H9 (cell line): ENCODE data around the gene CLDN34. TPM values are rescaled to one million over a fixed set of nuclear protein-coding genes. Genes with fewer than 3 reads are reported as not detected.

Source experiments
- DNase-seq: peaks from one replicate; pipeline ENCODE4 v3.0.0-alpha.2; 2017
- H2AFZ ChIP-seq: one replicate; pipeline ENCODE4 v1.6.1; 2013; ENCODE audit warnings: mild to moderate bottlenecking, low read length, control low read depth, moderate library complexity
- H2AK5ac ChIP-seq: 2 replicates; pipeline ENCODE4 v1.6.1; 2013; ENCODE audit warnings: low read length, control low read depth, mixed read lengths; ENCODE audit not compliant: insufficient read length
- H2BK120ac ChIP-seq: one replicate; pipeline ENCODE4 v1.6.1; 2013; ENCODE audit warnings: low read depth, mild to moderate bottlenecking, low read length, control low read depth, inconsistent platforms; ENCODE audit not compliant: poor library complexity, severe bottlenecking
- H2BK12ac ChIP-seq: 2 replicates; pipeline ENCODE4 v1.6.1; 2013; ENCODE audit warnings: low read length, control low read depth, mixed read lengths, low read depth; ENCODE audit not compliant: insufficient read length
- H2BK15ac ChIP-seq: 2 replicates; pipeline ENCODE4 v1.6.1; 2013; ENCODE audit warnings: low read depth, low read length, control low read depth
- H2BK20ac ChIP-seq: one replicate; pipeline ENCODE4 v1.6.1; 2013; ENCODE audit warnings: low read depth, mild to moderate bottlenecking, low read length, control low read depth, inconsistent platforms; ENCODE audit not compliant: poor library complexity, severe bottlenecking
- H2BK5ac ChIP-seq: 2 replicates; pipeline ENCODE4 v1.6.1; 2013; ENCODE audit warnings: low read length, control low read depth, mixed read lengths; ENCODE audit not compliant: insufficient read length
- H3K14ac ChIP-seq: 2 replicates; pipeline ENCODE4 v1.6.1; 2013; ENCODE audit warnings: low read length, control low read depth; ENCODE audit not compliant: insufficient read depth
- H3K18ac ChIP-seq: 2 replicates; pipeline ENCODE4 v1.6.1; 2013; ENCODE audit warnings: low read depth, mild to moderate bottlenecking, mixed read lengths, low read length, control low read depth; ENCODE audit not compliant: insufficient read length
- H3K23ac ChIP-seq: 2 replicates; pipeline ENCODE4 v1.6.1; 2013; ENCODE audit warnings: low read length, control low read depth, mixed read lengths, low read depth; ENCODE audit not compliant: insufficient read length
- H3K23me2 ChIP-seq: 2 replicates; pipeline ENCODE4 v1.6.1; 2013; ENCODE audit warnings: low read depth, mild to moderate bottlenecking, mixed read lengths, low read length, control low read depth; ENCODE audit not compliant: insufficient read length, poor library complexity, severe bottlenecking
- H3K27ac ChIP-seq: 2 replicates; pipeline ENCODE4 v1.5.1; 2013; ENCODE audit warnings: low read length, control low read depth, mixed read lengths, low read depth; ENCODE audit not compliant: insufficient read length
- H3K27me3 ChIP-seq: 2 replicates; pipeline ENCODE4 v1.6.1; 2013; ENCODE audit warnings: low read length, control low read depth, inconsistent platforms; ENCODE audit not compliant: insufficient read depth
- H3K4ac ChIP-seq: 2 replicates; pipeline ENCODE4 v1.6.1; 2013; ENCODE audit warnings: low read depth, mild to moderate bottlenecking, control low read depth, inconsistent platforms, low read length, moderate library complexity
- H3K4me1 ChIP-seq: 2 replicates; pipeline ENCODE4 v1.6.1; 2013; ENCODE audit warnings: low read length, control low read depth, inconsistent platforms; ENCODE audit not compliant: insufficient read depth
- H3K4me2 ChIP-seq: 2 replicates; pipeline ENCODE4 v1.6.1; 2013; ENCODE audit warnings: low read length, control low read depth, mixed read lengths; ENCODE audit not compliant: insufficient read length, insufficient read depth
- H3K56ac ChIP-seq: 2 replicates; pipeline ENCODE4 v1.6.1; 2013; ENCODE audit warnings: low read depth, mild to moderate bottlenecking, mixed read lengths, low read length, control low read depth; ENCODE audit not compliant: insufficient read length
- H3K79me1 ChIP-seq: 2 replicates; pipeline ENCODE4 v1.6.1; 2013; ENCODE audit warnings: low read depth, mild to moderate bottlenecking, moderate library complexity, low read length, control low read depth, inconsistent platforms; ENCODE audit not compliant: insufficient read depth, poor library complexity, severe bottlenecking
- H3K79me2 ChIP-seq: 2 replicates; pipeline ENCODE4 v1.6.1; 2013; ENCODE audit warnings: low read length, control low read depth, inconsistent platforms; ENCODE audit not compliant: insufficient read depth
- H3K9ac ChIP-seq: 2 replicates; pipeline ENCODE4 v1.6.1; 2013; ENCODE audit warnings: low read length, control low read depth, mixed read lengths; ENCODE audit not compliant: insufficient read length; ENCODE audit errors: extremely low read depth
- H3K9me3 ChIP-seq: one replicate; pipeline ENCODE4 v1.6.1; 2013; ENCODE audit warnings: low read depth, low read length, inconsistent platforms; ENCODE audit not compliant: control insufficient read depth
- H3T11ph ChIP-seq: one replicate; pipeline ENCODE4 v1.6.1; 2013; ENCODE audit warnings: mild to moderate bottlenecking, low read length, control low read depth, inconsistent platforms
- H4K20me1 ChIP-seq: one replicate; pipeline ENCODE4 v1.6.1; 2013; ENCODE audit not compliant: control insufficient read depth, insufficient read length, insufficient read depth
- H4K5ac ChIP-seq: 2 replicates; pipeline ENCODE4 v1.6.1; 2013; ENCODE audit warnings: low read depth, mild to moderate bottlenecking, mixed read lengths, low read length, control low read depth; ENCODE audit not compliant: insufficient read length
- H4K8ac ChIP-seq: replicated peaks from 2 replicates; pipeline ENCODE4 v1.6.1; 2013; ENCODE audit warnings: low read length, control low read depth, mixed read lengths, low read depth; ENCODE audit not compliant: insufficient read length
- H4K91ac ChIP-seq: 2 replicates; pipeline ENCODE4 v1.6.1; 2013; ENCODE audit warnings: low read depth, mild to moderate bottlenecking, moderate library complexity, mixed read lengths, low read length, control low read depth; ENCODE audit not compliant: insufficient read length
- H3K27ac Mint-ChIP-seq, 3 experiments: 2 replicates in 2 of 3; 3 replicates in 1 of 3; pipeline ENCODE4 v1.8.0; 2020 to 2021; ENCODE audit warnings: mixed read lengths in 3 of 3, mild to moderate bottlenecking in 1 of 3, moderate library complexity in 1 of 3
- H3K27me3 Mint-ChIP-seq: 2 replicates; pipeline ENCODE4 v1.8.0; 2021; ENCODE audit warnings: low read depth, mild to moderate bottlenecking, moderate library complexity, mixed read lengths
- H3K36me3 Mint-ChIP-seq, 3 experiments: 2 replicates in 2 of 3; 3 replicates in 1 of 3; pipeline ENCODE4 v1.8.0; 2020 to 2021; ENCODE audit warnings: low read depth in 3 of 3, mixed read lengths in 3 of 3; ENCODE audit not compliant: insufficient read depth in 1 of 3
- H3K4me1 Mint-ChIP-seq, 2 experiments: 2 replicates each; pipeline ENCODE4 v1.8.0; 2020; ENCODE audit warnings: mixed read lengths in 2 of 2
- H3K4me3 Mint-ChIP-seq, 2 experiments: 2 replicates in 1 of 2; 3 replicates in 1 of 2; pipeline ENCODE4 v1.8.0; 2020 to 2021; ENCODE audit warnings: mild to moderate bottlenecking in 2 of 2, mixed read lengths in 2 of 2, moderate library complexity in 1 of 2
- H3K9me3 Mint-ChIP-seq, 2 experiments: 2 replicates in 1 of 2; 3 replicates in 1 of 2; pipeline ENCODE4 v1.8.0; 2020; ENCODE audit warnings: mild to moderate bottlenecking in 2 of 2, mixed read lengths in 2 of 2, moderate library complexity in 1 of 2
- CTCF ChIP-seq: fragments of 200-600 bp; sonication (generic); conservative IDR thresholded peaks from 3 replicates; pipeline ENCODE4 v1.8.0; 2021; ENCODE audit warnings: antibody characterized with exemption, mild to moderate bottlenecking
- WGBS: extraction: QIAGEN DNeasy Blood & Tissue Kit; methylation state at CpG from one replicate; pipeline ENCODE4 v1.1.7; 2013; ENCODE audit warnings: missing lambda C conversion rate, low lambda C conversion rate, mixed read lengths; ENCODE audit not compliant: insufficient read length; ENCODE audit errors: extremely low coverage; 5-methylcytosine and 5-hydroxymethylcytosine counted together
- total RNA-seq: library from RNA; stranded (reverse); gene quantifications from 2 replicates; pipeline ENCODE4 v1.2.1, GENCODE V29; 2021

The CLDN34 gene
- total RNA-seq, 1 experiment from 2014 or later, result 0.39 TPM

GRCh38 chrX:9926002-9926401, 41.2 kb upstream of the CLDN34 start:
- no peaks in the 10 kb centered on the region for H3K27me3 ChIP-seq
- H2BK15ac ChIP-seq, result no peak overlapping the region
- H3K27me3 Mint-ChIP-seq, result no peaks in the 10 kb centered on the region
- peak overlapping the region in 1 of 3 experiments; percentile 62; a peak in 1 of 7 replicates for H3K27ac Mint-ChIP-seq
- no peak overlapping the region for H3K18ac ChIP-seq
- no peak overlapping the region for H3K56ac ChIP-seq
- no peak overlapping the region for H3K14ac ChIP-seq
- no peak overlapping the region for H3K27ac ChIP-seq
- no peak overlapping the region for H3T11ph ChIP-seq
- H4K8ac ChIP-seq, result no peak overlapping the region
- H4K20me1 ChIP-seq, result no peaks in the 10 kb centered on the region
- TF ChIP-seq CTCF, result no peak
- no peak overlapping the region for H3K4ac ChIP-seq
- H4K5ac ChIP-seq, result no peak overlapping the region
- no peak overlapping the region for H3K23ac ChIP-seq
- DNase-seq, result no peak
- no peak overlapping the region for H3K4me2 ChIP-seq
- H4K91ac ChIP-seq, result no peak overlapping the region
- H2BK20ac ChIP-seq, result no peak overlapping the region
- WGBS, result no CpG with 5 or more reads among the region's 9 CpGs
- no peak overlapping the region for H2BK12ac ChIP-seq
- peaks cover 17% of the 10 kb centered on the region; the same call in 1 of the 2 replicates for H3K4me1 ChIP-seq
- H3K79me2 ChIP-seq, result no peaks in the 10 kb centered on the region; the same call in 1 of the 2 replicates
- H3K79me1 ChIP-seq, result no peaks in the 10 kb centered on the region
- no peak overlapping the region for H2AFZ ChIP-seq
- H3K9ac ChIP-seq, result no peak overlapping the region
- peaks cover 7% of the 10 kb centered on the region for H3K23me2 ChIP-seq
- H2BK120ac ChIP-seq, result no peak overlapping the region
- H3K9me3 ChIP-seq, result no peaks in the 10 kb centered on the region
- no peak overlapping the region for H3K4me3 Mint-ChIP-seq
- H3K4me1 Mint-ChIP-seq, result peaks cover 45 to 47% of the 10 kb centered on the region in 2 experiments
- H2AK5ac ChIP-seq, result no peak overlapping the region
- no peak overlapping the region for H2BK5ac ChIP-seq
- H3K9me3 Mint-ChIP-seq, result peaks cover 19 to 45% of the 10 kb centered on the region in 2 experiments
- peaks cover 10 to 17% (median 15%) of the 10 kb centered on the region in 3 experiments; a peak in 6 of 7 replicates for H3K36me3 Mint-ChIP-seq
